Mesenchymal stem cell (in vitro differentiated cells and primary cell): Measurements from ENCODE around the gene SLC25A13.
A peak's percentile ranks its signal among the peaks of the same experiment; 100 is the strongest.

Source experiments
- DNase-seq: peaks from one replicate; pipeline ENCODE4 v3.0.0-alpha.2; 2013
- H2AFZ ChIP-seq: one replicate; pipeline ENCODE4 v1.6.1; 2013; ENCODE audit warnings: low read depth, mild to moderate bottlenecking, control low read depth, inconsistent platforms, low read length, moderate library complexity
- H2AK5ac ChIP-seq: 2 replicates; pipeline ENCODE4 v1.6.1; 2013; ENCODE audit warnings: low read length, moderate library complexity, mild to moderate bottlenecking, inconsistent platforms; ENCODE audit not compliant: severe bottlenecking
- H2BK120ac ChIP-seq: one replicate; pipeline ENCODE4 v1.6.1; 2013; ENCODE audit warnings: low read depth, mild to moderate bottlenecking, inconsistent platforms, low read length, moderate library complexity
- H2BK12ac ChIP-seq, 2 experiments: one replicate each; pipeline ENCODE4 v1.6.1; 2013; ENCODE audit warnings: inconsistent platforms in 2 of 2, low read length in 2 of 2, mild to moderate bottlenecking in 2 of 2, moderate library complexity in 2 of 2, control low read depth in 1 of 2
- H2BK15ac ChIP-seq: one replicate; pipeline ENCODE4 v1.6.1; 2013; ENCODE audit warnings: mild to moderate bottlenecking, low read depth, inconsistent platforms; ENCODE audit not compliant: poor library complexity, severe bottlenecking
- H2BK5ac ChIP-seq: 2 replicates; pipeline ENCODE4 v1.6.1; 2013; ENCODE audit warnings: low read depth, mild to moderate bottlenecking, low read length, control low read depth, inconsistent platforms; ENCODE audit not compliant: poor library complexity, severe bottlenecking
- H3K14ac ChIP-seq, 2 experiments: one replicate each; pipeline ENCODE4 v1.6.1; 2013; ENCODE audit warnings: inconsistent platforms in 2 of 2, low read length in 2 of 2, control low read depth in 1 of 2, mild to moderate bottlenecking in 1 of 2, moderate library complexity in 1 of 2
- H3K18ac ChIP-seq, 2 experiments: one replicate each; pipeline ENCODE4 v1.6.1; 2013; ENCODE audit warnings: inconsistent platforms in 2 of 2, low read length in 2 of 2, control low read depth in 1 of 2, low read depth in 1 of 2, mild to moderate bottlenecking in 1 of 2
- H3K23ac ChIP-seq, 2 experiments: one replicate each; pipeline ENCODE4 v1.6.1; 2013; ENCODE audit warnings: inconsistent platforms in 2 of 2, low read length in 2 of 2, mild to moderate bottlenecking in 2 of 2, moderate library complexity in 2 of 2, control low read depth in 1 of 2
- H3K27ac ChIP-seq: 2 replicates; pipeline ENCODE4 v1.5.1; 2013; ENCODE audit warnings: mild to moderate bottlenecking, moderate library complexity, low read length, control low read depth, inconsistent platforms; ENCODE audit not compliant: poor library complexity, severe bottlenecking
- H3K27me3 ChIP-seq, 2 experiments: 2 replicates each; pipeline versions ENCODE4 v1.6.1 to v1.7.0; 2013; ENCODE audit warnings: low read length in 2 of 2, mild to moderate bottlenecking in 2 of 2, moderate library complexity in 2 of 2, control low read depth in 1 of 2, inconsistent platforms in 1 of 2; ENCODE audit not compliant: control insufficient read depth in 1 of 2, insufficient read depth in 1 of 2
- H3K36me3 ChIP-seq, 2 experiments: 2 replicates each; pipeline versions ENCODE4 v1.6.1 to v1.7.0; 2013; ENCODE audit warnings: low read length in 2 of 2, control low read depth in 1 of 2, inconsistent platforms in 1 of 2, low read depth in 1 of 2, mild to moderate bottlenecking in 1 of 2; ENCODE audit not compliant: insufficient read depth in 2 of 2, control insufficient read depth in 1 of 2
- H3K4ac ChIP-seq, 2 experiments: one replicate each; pipeline ENCODE4 v1.6.1; 2013; ENCODE audit warnings: inconsistent platforms in 2 of 2, low read length in 2 of 2, mild to moderate bottlenecking in 2 of 2, moderate library complexity in 2 of 2, control low read depth in 1 of 2, low read depth in 1 of 2
- H3K4me1 ChIP-seq: 2 replicates; pipeline ENCODE4 v1.6.1; 2013; ENCODE audit warnings: low read depth, low read length, control low read depth; ENCODE audit not compliant: control insufficient read depth, insufficient read depth
- H3K4me2 ChIP-seq: 2 replicates; pipeline ENCODE4 v1.6.1; 2013; ENCODE audit warnings: low read length, mild to moderate bottlenecking, inconsistent platforms; ENCODE audit not compliant: poor library complexity, severe bottlenecking
- H3K4me3 ChIP-seq, 2 experiments: 2 replicates each; pipeline versions ENCODE4 v1.5.1 to v1.7.0; 2013; ENCODE audit warnings: low read length in 2 of 2, mild to moderate bottlenecking in 2 of 2, control low read depth in 1 of 2, low read depth in 1 of 2; ENCODE audit not compliant: insufficient read depth in 1 of 2
- H3K79me1 ChIP-seq: replicated peaks from 2 replicates; pipeline ENCODE4 v1.6.1; 2013; ENCODE audit warnings: mild to moderate bottlenecking, control low read depth, low read length, inconsistent platforms; ENCODE audit not compliant: poor library complexity, severe bottlenecking
- H3K9ac ChIP-seq: 2 replicates; pipeline ENCODE4 v1.7.0; 2013; ENCODE audit warnings: mild to moderate bottlenecking, low read length, moderate library complexity
- H3K9me3 ChIP-seq: 2 replicates; pipeline ENCODE4 v1.7.0; 2013; ENCODE audit warnings: mild to moderate bottlenecking, low read length; ENCODE audit not compliant: control insufficient read depth
- H4K8ac ChIP-seq: one replicate; pipeline ENCODE4 v1.6.1; 2013; ENCODE audit warnings: inconsistent platforms, mild to moderate bottlenecking, low read length, moderate library complexity
- H4K91ac ChIP-seq: one replicate; pipeline ENCODE4 v1.6.1; 2013; ENCODE audit warnings: mild to moderate bottlenecking, low read length, inconsistent platforms
- WGBS: methylation state at CpG from one replicate; pipeline ENCODE4 v1.1.7; 2013; ENCODE audit warnings: mixed read lengths; 5-methylcytosine and 5-hydroxymethylcytosine counted together

Gene SLC25A13

GRCh38 chr7:96330193-96330592, 8.3 kb upstream of the SLC25A13 start:
- H2AFZ ChIP-seq: no peak overlapping the region
- no peak overlapping the region for H4K91ac ChIP-seq
- H3K27ac ChIP-seq: no peak overlapping the region
- H2AK5ac ChIP-seq: no peak overlapping the region
- WGBS: 88% methylated on average over 2 of the region's 2 CpGs
- H3K23ac ChIP-seq: no peak overlapping the region
- no peak overlapping the region for H2BK120ac ChIP-seq
- H3K27me3 ChIP-seq: no peaks in the 10 kb centered on the region
- H3K4ac ChIP-seq: no peak overlapping the region
- DNase-seq: no peak
- no peak overlapping the region for H2BK12ac ChIP-seq
- H2BK5ac ChIP-seq: no peak overlapping the region
- H3K4me2 ChIP-seq: no peak overlapping the region
- H3K36me3 ChIP-seq: no peaks in the 10 kb centered on the region
- no peak overlapping the region for H4K8ac ChIP-seq
- no peak overlapping the region for H3K14ac ChIP-seq
- H3K18ac ChIP-seq: no peak overlapping the region
- H3K9me3 ChIP-seq: no peaks in the 10 kb centered on the region
- H3K9ac ChIP-seq: no peak overlapping the region
- no peaks in the 10 kb centered on the region for H3K4me1 ChIP-seq
- no peak overlapping the region for H3K4me3 ChIP-seq
- H3K79me1 ChIP-seq: no peaks in the 10 kb centered on the region
- H2BK15ac ChIP-seq: no peak overlapping the region

DNA sequence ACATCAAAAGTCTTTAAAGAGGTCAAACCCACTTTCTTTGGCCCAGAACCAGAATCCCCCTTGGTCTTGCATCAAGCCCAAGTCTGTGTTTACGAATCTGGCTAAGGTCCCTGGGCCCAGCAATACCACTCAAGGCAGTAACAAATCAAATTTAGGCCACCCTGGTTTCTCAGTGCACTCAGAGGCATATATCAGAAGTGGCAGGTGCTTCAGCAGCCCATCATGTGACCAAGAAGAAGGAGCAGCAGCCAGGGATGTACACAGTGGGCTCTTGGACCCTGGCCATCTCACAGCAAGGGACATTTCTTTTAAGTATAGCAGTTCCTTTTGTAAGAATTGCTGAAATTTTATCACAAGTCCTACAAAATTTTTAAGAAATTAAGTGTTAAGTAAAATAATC, 7.3 kb upstream of the SLC25A13 start:
- no peak overlapping the region for H3K4me2 ChIP-seq
- no peak overlapping the region for H2BK5ac ChIP-seq
- WGBS: 56% methylated on average over 1 of the region's 1 CpG
- no peaks in the 10 kb centered on the region for H3K9me3 ChIP-seq
- no peak overlapping the region for H2BK12ac ChIP-seq
- no peaks in the 10 kb centered on the region for H3K36me3 ChIP-seq
- no peaks in the 10 kb centered on the region for H3K27me3 ChIP-seq
- H4K8ac ChIP-seq: no peak overlapping the region
- no peaks in the 10 kb centered on the region for H3K79me1 ChIP-seq
- H2AK5ac ChIP-seq: no peak overlapping the region
- H3K23ac ChIP-seq: no peak overlapping the region
- no peak overlapping the region for H3K4me3 ChIP-seq
- no peaks in the 10 kb centered on the region for H3K4me1 ChIP-seq
- DNase-seq: no peak
- H2BK120ac ChIP-seq: no peak overlapping the region
- no peak overlapping the region for H3K14ac ChIP-seq
- no peak overlapping the region for H3K9ac ChIP-seq
- H3K18ac ChIP-seq: peak overlapping the region in 1 of 2 experiments; percentile 48
- H2AFZ ChIP-seq: no peak overlapping the region
- H3K27ac ChIP-seq: no peak overlapping the region
- H2BK15ac ChIP-seq: no peak overlapping the region
- H3K4ac ChIP-seq: no peak overlapping the region
- H4K91ac ChIP-seq: no peak overlapping the region

- Histone ChIP-seq H2BK5ac (no peak overlapping the region), H3K23ac (no peak overlapping the region), H3K4me2 (no peak overlapping the region), H3K36me3 (no peaks in the 10 kb centered on the region), H2AFZ (no peak overlapping the region), H3K14ac (no peak overlapping the region), H3K4me1 (no peaks in the 10 kb centered on the region), H3K9me3 (no peaks in the 10 kb centered on the region), H2BK12ac (no peak overlapping the region), H2BK15ac (no peak overlapping the region), H3K79me1 (no peaks in the 10 kb centered on the region), H2AK5ac (no peak overlapping the region), H3K4ac (no peak overlapping the region), H4K91ac (no peak overlapping the region), H3K18ac (no peak overlapping the region), H3K4me3 (no peak overlapping the region), H3K9ac (no peak overlapping the region), H4K8ac (no peak overlapping the region), H3K27ac (no peak overlapping the region), H3K27me3 (no peaks in the 10 kb centered on the region), H2BK120ac (no peak overlapping the region)
- whole genome bisulfite sequencing: 94% methylated on average over 1 of the region's 1 CpG
- DNase-seq: no peak
Observed at GRCh38 chr7:96328016-96328415, 6.1 kb upstream of the SLC25A13 start.

GRCh38 chr7:96327429-96327828, 5.5 kb upstream of the SLC25A13 start:
- Histone ChIP-seq H3K4me2 (no peak overlapping the region), H2BK12ac (no peak overlapping the region), H3K14ac (no peak overlapping the region), H3K9me3 (no peaks in the 10 kb centered on the region), H3K9ac (no peak overlapping the region), H2BK15ac (no peak overlapping the region), H3K27ac (no peak overlapping the region), H3K23ac (no peak overlapping the region), H4K8ac (no peak overlapping the region), H2AK5ac (no peak overlapping the region), H3K4me3 (no peak overlapping the region), H2AFZ (no peak overlapping the region), H3K4ac (no peak overlapping the region), H3K4me1 (no peaks in the 10 kb centered on the region), H3K27me3 (no peaks in the 10 kb centered on the region), H3K79me1 (no peaks in the 10 kb centered on the region), H3K36me3 (no peaks in the 10 kb centered on the region), H3K18ac (no peak overlapping the region), H4K91ac (no peak overlapping the region), H2BK5ac (no peak overlapping the region), H2BK120ac (no peak overlapping the region)
- no peak for DNase-seq
- 85% methylated on average over 3 of the region's 3 CpGs for WGBS
